HG02571 (cell line): ENCODE results near the gene HM13.
"Not testable (repeated sequence)": the region's sequence is repeated elsewhere in the genome, so short reads cannot be mapped to it uniquely, and the experiment has no call there.

Experiments used
- ATAC-seq: cut with Tn5 transposase; IDR thresholded peaks from one replicate; pipeline ENCODE4 v1.9.1; 2021; ENCODE audit warnings: mild to moderate bottlenecking, moderate library complexity; ENCODE audit not compliant: unreplicated experiment

The HM13 gene

DNA sequence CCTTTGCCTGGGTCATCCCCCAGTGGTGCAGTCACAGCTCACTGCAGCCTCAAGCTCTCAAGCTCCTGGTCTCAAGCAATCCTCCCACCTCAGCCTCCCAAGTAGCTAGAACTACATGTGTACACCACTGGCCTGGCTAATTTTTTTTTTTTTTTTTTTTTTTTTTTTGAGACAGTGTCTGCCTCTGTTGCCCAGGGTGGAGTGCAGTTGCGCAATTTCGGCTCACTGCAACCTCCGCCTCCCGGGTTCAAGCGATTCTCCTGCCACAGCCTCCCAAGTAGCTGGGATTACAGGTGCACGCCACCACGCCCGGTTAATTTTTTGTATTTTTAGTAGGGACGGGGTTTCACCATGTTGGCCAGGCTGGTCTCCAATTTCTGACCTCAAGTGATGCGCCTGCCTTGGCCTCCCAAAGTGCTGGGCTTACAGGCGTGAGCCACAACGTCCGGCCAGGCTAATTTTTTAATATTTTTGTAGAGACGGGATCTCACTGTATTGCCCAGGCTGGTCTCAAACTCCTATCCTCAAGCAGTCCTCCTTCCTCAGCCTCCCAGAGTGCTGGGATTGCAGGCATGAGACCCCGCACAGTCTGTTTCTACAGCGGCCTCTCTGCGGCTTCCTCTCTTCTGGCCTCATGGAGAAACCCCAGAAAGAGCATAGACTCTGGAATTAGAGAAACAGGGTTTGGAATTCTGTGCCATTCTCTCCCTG is 65.9 kb downstream of the HM13 start:
- ATAC-seq, result not testable (repeated sequence)

DNA sequence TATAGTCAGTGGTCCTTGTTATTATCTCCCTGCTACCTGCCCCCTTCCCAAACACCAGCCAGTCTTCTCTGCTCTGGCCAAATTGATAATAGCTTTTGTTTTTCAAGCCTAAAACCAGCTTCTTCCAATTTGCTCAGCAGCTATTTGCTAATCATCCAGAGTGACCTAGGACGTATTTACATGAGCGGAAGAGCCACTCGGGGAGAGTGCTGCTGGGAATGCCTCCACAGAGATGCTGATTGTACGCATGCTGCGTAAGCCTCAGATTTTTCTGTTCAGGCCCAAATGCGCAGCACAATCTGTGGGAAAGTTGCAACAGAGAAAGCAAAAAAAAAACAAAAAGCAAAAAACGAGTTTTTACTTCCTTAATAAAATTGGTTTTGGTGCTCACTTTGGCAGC is 66.5 kb downstream of the HM13 start:
- no peak for ATAC-seq

- ATAC-seq, result no peak
Observed at GRCh38 chr20:31581391-31581790, 67.1 kb downstream of the HM13 start.

DNA sequence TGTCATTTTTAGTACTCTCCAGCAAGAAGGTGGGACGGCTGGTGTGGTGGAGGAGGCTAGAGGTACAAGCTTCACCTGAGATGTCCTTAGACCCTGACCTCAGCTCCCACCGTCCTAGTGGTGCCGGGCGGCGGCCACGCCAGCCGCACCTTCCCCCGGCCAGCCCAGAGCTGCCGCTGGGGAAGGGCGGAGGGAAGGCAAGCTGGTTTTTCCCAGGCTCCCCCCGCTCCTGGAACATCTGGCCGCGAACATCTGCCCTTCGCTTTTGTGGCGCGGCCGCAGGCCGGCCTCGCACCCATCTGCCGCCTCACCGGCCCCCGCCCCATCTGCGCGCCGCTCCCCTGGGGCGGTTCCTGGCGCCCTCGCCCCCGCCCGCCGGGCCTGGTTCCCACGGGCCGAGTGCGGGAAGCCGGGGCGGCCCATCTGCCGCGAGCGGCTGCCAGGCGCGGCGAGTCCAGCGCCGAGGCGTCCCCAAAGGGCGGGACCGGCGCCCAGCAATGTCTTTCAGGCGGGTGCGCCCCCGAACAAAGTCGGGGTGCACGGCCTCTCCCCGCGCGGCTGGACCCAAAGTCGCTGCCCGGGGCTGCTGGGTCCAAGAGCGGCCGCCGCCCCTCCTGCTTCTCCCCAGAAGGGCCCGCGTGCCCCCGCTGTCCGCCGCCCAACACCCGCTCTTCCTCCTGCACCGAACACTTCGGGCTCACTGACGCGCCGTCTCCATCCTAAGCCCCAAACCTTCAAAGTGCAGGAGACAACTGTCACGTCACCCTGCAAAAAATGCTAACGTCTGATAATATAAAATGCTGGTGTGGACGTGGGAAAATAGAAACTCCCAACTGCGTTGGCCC is 73.5 kb downstream of the HM13 start:
- ATAC-seq, result no peak

DNA sequence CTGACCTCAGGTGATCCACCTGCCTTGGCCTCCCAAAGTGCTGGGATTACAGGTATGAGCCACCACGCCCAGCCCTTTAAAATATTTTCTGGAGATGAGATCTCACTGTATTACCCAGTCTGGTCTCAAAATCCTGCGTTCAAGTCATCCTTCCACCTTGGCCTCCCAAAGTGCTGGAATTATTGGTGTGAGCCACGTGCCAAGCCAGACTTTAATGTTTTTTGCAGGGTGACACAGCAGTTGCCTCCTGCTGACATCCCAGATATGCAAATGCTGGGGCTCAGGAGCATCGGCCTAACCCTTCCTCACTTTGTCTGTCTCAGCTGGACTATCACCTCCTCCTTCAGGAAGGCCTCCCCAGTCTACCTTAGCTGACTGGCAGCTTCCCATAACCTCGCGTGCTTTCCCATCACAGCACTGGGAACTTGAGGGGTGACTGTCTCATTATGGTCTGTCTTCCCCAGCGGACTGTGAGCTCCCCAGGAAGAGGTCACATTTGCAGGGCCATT is 76.5 kb downstream of the HM13 start:
- ATAC-seq, result no peak

DNA sequence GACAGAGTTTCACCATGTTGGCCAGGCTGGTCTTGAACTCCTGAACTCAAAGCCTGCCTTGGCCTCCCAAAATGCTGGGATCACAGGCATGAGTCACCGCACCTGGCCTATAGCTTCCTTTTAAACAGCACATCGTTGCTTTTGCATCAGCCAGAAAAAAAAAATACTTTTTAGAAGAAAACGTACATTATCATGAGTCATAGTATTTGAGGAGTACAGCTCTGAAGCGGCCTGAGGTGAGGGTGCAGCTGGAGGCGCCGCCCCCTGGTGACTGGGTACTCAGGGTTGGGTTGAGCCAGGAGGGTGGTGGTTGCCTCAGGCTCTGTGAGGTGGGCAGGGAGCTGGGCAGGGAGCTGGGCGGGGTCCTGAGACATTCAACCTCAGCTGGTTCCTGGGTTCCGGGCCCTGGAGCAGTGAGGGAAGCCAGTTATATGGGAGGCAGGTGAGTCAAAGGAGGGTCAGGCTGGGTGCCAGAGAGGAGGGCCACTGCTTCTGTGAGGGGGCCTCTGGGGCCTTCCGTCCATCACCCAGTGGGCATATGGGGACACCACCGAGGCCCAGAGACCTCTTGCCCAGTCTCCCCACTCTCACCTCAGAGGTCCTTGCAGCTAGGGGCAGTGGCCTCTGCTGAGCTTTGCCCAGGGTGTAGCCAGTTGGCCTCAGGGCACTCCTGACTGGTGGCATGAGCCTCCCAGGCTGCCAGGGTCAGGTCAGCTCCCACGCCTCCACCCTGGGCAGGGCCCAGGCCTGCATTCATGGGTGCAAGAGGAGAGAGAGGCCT is 79.2 kb downstream of the HM13 start:
- ATAC-seq, result no peak

DNA sequence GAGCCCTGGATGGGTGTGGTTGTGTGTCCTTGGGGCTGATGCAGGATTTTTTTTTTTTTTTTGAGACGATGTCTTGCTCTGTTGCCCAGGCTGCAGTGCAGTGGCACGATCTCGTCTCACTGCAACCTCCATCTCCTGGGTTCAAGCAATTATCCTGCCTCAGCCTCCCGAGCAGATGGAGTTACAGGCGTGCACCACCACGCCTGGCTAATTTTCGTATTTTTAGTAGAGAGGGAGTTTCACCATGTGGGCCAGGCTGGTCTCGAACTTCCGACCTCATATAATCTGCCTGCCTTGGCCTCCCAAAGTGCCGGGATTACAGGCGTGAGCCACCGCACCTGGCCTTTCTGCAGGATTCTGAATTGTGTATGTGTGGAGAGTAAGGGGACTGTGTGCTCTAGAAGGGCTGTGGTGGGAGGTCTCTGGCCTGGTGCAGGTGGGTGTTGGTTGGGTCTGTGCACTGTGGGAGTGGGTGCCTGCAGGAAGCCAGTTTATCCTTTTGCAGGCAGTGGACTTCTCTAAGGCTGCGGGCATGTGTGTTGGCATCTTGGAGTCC is 79.8 kb downstream of the HM13 start:
- ATAC-seq, result no peak

- ATAC-seq, result no peak
Observed at GRCh38 chr20:31594558-31595379, 80.5 kb downstream of the HM13 start.

DNA sequence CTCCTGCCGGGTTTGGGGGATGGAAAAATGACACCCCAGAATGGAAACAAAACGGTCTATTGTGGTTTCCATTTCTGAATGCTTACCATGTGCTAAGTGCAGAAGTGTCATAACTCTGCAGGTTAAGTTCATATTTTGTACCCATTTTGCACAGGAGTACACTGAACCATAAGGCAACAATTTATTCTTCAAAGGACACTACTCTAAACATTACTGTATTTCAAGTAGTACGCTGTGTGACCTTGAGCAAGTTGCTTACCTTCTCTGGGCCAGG is 81.1 kb downstream of the HM13 start:
- ATAC-seq, result no peak

GRCh38 chr20:31595654-31596411 is 81.6 kb downstream of the HM13 start:
- ATAC-seq, result no peak

DNA sequence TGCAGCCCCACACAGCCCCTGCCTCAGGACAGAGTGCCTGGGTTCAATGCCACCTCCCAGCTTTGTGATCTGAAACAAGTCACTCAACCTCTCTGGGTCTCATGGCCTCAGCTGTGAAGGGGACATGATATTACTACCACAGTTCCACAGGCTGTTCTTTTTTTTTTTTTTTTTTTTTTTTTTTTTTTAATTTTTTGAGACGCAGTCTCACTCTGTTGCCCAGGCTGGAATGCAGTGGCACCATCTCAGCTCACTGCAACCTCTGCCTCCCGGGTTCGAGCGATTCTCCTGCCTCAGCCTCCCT is 82.1 kb downstream of the HM13 start:
- ATAC-seq, result not testable (repeated sequence)

DNA sequence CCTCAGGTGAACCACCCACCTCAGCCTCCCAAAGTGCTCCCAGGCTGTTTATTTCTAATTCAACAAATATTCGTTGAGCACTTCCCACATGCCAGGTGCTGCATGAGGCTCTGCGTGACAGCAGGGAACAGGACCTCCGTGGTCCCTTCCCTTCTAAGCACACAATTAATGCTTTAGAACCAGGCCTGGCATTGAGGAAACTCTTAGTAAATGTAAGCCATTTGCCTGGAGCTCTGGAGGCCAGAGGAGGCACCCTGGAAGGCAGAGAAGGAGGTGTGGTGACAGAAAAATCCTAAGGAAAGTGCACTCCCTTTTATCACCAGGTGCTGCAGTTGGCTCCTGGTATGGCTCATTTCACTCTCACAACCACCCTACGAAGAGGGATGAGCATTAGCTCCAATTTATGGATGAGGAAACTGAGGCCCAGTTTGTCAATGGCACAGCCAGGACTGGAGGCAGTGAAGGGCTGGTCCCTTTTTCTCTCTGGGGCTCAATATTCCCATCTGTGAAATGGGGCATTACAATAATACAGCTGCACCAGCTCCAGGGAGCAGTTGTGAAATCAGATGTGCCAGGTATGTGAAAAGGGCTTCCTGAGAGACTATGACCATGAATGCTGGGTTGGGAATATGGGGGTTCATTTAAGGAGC is 82.7 kb downstream of the HM13 start:
- ATAC-seq, result no peak

- ATAC-seq, result no peak
Observed at GRCh38 chr20:31597481-31597855, 83.2 kb downstream of the HM13 start.

- no peak for ATAC-seq
Observed at GRCh38 chr20:31602431-31602778, 88.2 kb downstream of the HM13 start.

GRCh38 chr20:31602779-31603441 is 88.7 kb downstream of the HM13 start:
- ATAC-seq, result no peak

- no peak for ATAC-seq
Observed at GRCh38 chr20:31603822-31604566, 89.8 kb downstream of the HM13 start.

DNA sequence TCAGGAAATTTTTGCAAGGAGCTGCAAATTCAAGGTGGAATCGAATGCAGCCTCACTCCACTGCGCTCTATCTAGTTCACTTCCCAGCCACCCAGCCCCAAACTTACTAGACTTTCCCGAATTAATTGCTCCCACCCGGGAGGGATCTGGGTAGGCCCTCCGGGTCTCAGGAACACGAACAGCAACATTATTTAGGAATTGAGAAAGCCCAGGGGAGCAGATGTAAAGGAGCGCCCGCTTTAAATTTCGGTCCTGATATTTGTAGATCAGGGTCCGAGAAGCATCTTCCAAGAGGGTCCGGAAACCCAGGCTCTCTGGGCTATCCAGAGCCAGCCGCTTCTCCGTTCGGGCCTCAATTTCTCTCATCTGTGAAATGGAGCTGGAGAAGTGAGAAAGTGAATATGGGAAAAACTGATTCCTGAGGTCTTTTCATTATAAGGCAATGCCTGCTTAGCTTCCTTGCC is 90.4 kb downstream of the HM13 start:
- ATAC-seq, result no peak
